Left hindlimb (tissue), 1 donor: ENCODE results near the gene MKKS.
A peak's percentile ranks its signal among the peaks of the same experiment; 100 is the strongest.

Experiments
- DNase-seq: peaks from one replicate; pipeline ENCODE4 v3.0.0-alpha.2; 2018

Gene MKKS

DNA sequence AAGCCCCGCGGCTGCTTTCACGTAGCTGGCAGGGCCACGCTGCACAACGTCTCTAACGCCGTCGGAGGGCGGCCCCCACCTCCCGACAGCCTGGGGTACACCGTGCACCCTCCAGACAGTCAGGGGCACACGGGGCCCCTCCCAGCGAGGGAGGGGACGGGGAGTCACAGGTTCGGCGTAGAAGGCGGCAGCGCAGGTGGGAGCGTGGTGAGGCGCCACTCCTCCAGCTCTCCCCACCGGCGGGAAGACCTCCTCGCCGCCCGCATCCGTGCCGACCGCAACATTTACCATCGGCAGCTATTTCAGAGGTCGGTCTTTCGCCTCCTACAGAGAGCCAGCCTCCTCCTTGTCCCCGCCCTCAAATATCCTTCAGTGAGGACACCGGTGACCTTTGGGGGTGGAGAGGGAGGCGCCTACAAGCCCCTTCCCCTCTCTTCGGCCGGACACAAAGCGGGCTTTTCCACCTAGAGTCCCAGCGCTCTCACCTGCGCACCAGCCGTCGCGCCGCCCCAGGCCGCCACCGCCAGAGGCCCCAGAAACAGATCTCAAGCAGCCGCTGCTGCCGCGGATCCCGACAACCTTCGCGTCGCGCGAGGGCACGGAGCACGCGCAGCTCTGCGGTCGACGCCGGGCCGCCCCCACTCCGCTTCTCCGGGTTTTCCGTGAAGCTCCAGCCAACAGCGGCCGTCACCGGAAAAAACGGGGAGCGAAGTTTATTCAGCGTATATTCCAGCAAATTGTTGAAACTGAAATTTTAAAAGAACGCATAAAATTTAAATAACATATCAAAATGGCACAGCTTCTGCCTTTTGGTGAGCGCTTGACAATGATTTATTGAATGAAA, at the start of gene MKKS:
Gene MKKS (minus strand): TSS at position 600 of the 844 bp plus-strand sequence. CDS start 20,708 bp downstream, outside the sequence.
- DNase-seq, result peak; percentile 93

DNA sequence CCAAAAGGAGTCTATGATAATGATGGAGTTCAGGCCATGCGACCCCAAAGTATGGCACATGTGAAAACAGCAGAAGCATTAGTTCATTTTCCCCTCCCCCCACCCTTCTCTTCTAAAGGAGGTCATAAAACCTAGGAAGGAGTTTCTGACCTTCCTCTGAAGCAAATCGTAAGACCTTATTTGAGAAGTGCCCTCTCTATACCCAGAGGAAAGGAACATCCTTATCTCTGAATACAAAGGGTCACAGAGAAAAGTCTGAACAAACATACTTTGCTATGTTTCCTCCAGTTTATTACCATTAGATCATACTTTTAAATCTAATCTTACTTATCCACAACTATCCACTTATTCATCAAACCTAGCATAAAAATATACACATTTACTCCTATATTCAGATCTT, 49.7 kb upstream of the MKKS start:
- no peak for DNase-seq

DNA sequence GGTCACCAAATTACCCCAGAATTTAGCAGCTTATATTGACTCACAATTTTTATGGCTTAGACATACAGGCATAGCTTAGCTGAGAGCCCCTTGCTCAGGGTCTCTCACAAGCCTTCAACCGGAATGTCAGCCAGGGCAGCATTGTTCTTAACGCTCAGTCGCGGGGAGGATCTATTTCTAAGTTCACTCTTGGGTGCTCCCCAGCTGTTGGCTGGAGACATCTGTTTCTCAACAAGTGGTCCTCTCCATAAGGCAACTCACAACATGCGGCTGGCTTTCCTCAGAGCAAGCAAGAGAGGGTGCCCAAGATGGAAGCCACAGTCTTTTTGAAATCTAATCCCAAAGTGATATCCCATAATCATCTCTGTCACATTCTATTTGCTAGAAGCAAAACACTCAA, 47.7 kb upstream of the MKKS start:
- no peak for DNase-seq

DNA sequence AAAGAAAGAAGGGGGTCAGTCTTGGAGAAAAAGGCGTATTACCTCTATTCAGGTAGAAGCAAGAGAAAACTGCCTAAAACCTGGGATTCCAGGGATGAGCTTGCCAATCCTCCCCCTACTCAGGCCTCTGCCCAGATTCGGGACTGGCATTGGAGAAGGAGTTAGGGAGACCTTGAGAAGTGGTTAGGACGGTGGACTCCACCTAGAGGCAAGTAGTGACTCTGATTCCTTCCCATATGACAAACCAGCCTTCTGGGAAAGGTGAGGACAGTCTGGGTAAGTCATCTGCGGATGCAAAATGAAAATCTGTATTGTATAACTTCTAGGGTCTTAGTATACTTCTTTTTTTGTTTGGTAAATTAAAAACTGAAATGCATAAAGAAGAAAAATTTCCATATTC, 44.9 kb upstream of the MKKS start:
- no peak for DNase-seq

DNA sequence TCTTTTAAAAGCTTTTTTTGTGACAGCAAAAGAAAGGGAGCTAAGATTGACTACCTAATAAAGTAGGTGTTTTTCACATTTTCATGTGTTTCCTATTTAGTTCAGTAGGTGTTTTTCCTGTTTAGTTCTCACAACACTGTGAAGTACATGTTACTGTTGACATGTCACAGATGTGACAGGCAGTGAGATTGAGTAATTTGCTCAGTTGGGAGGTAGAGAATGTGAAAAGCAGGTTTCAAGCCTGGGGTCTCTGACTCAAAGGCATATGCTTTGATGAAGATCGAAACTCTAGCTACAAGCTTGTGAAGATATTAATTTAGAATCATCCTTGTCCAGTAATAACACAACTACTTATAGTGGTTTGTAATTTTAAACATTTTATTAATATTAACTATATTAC, 44.2 kb upstream of the MKKS start:
- DNase-seq, result no peak

DNA sequence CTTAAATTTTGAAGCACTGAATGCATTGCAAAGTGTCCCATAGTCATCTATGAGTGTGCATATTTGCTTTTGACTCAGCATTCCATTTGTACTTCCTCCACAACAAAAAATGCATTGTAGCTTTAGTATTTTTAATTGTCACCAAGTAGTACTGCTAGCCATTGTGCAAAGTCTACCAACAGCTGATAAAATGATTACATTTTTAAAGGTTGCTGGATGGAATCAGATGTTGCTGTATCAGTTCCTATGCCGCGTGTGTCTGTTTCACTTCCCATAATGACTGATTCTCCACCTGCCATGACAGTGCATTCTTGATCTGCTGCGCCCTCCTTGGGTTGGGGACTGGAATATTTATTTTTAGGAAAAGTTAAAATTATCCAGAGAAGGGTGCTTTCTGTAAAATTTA, 42.3 kb upstream of the MKKS start:
- no peak for DNase-seq

DNA sequence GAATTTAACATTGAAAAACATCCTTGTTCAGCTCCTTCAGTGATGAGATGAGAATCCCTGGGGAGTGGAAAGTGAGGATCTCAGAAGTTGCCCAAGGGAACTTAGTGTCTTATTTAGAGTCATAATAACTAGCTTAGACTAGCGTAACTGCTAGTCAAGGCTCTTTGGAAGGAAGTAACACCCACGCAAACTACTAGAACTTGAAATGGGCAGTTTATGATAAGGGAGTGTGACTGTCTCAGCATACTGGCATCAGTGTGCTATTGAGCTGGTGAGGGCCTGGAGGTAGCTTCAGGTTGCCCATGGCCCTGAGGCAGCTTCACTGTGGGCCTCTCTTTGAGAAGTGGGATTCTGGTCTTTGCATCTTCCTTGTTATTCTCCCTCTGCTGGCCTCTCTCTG, 41.2 kb upstream of the MKKS start:
- DNase-seq, result no peak

DNA sequence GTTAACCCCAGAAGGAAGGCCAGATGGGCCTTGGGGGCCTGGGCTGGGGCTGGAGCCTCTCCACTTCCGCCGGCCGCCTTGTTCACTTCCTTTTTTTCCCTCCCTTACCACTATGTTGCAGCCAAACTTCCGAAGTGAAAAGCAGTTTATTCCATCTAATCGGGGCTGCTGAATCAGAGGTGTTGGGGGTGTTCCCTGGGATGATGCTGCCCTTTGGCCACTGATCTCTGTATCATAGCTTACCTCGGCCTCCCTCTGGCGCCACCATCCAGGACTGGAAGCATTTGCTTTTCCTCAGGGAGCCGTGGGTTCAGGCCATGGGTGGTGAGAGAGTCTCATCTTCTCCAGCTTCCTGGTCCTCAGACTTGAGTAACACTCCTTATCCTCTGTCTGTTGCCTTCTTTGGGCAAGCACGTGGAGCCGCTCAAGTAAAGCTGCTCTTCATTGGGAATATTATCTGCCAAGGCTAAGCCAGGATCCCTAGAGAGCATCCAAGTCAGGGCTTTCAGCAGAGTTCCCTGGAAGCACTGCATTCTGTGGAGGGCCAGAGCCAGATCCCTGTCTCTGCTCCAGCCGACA, 40.7 kb upstream of the MKKS start:
- DNase-seq, result no peak

DNA sequence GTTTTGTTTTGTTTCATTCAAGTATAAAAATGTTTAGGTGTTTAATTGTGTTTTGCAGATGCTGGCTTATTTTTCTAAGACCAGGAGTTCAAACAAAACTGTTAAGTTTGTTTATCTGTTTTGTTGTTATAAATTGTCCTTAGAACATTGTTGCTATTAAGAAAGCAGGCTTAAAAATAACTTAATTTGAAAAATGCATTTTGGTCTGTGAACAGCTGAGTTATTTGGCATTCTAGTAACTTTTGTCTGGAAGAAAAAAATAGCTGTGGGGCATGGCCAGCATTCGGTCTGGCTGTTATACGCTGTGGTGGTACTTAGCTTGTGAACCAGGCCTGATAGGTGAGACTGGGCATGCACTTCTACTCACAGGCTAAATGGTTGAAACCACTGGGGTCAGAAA, 38.8 kb upstream of the MKKS start:
- no peak for DNase-seq

DNA sequence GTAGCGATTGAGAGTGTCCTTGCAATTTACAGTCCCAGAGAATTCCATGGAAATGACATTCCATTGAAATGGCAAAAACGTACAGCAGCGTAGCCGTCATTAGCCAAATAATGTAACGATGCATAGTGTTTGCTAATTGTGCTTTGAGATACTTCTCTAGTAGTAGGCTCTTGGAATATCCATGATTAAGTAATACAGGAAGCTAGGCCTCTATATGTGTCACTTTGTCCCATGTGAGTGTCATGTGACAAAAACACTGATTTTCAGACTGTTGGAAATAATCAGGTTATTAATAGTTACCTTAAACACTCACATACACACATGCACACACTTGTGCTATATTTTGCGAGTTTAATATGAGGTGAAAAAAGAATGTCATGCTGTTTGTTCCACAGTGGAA, 36.3 kb upstream of the MKKS start:
- no peak for DNase-seq

DNA sequence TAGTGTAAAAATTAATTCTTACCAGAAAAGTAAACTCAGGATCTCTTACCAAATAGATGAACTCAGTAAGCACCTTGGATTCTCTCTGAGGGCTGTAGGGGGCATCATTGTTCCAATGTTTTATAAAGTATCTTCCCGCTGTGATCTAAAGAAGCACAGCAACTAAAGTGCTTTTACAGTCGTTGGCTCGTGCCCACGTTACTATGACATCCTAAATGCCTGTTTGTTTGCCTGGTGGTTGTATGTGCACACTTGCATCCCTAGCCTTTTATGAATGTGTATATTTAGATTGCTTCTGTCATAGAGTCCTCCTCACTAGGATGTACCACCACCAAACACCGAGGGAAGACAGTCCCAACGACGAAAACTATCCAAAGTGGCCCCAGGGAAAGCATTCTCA, 35.6 kb upstream of the MKKS start:
- peak; percentile 85 for DNase-seq

DNA sequence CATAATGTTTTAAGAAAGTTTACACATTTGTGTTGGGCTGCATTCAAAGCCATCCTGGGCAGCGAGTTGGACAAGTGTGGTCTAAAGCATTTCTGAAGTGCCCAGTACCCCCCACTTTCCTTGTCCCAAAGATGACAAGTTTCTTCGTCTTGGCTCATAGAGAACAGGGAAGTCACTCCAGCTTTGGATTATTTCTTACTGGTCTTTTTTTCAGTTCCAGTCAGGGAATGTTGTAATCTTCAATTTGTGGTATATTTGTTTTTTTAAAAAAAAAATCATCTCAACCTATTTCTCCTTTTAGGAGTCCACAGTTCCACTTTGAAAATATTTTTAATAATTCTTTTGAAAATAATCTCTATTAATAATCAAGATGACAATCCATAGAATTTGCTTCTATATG, 35.0 kb upstream of the MKKS start:
- no peak for DNase-seq

DNA sequence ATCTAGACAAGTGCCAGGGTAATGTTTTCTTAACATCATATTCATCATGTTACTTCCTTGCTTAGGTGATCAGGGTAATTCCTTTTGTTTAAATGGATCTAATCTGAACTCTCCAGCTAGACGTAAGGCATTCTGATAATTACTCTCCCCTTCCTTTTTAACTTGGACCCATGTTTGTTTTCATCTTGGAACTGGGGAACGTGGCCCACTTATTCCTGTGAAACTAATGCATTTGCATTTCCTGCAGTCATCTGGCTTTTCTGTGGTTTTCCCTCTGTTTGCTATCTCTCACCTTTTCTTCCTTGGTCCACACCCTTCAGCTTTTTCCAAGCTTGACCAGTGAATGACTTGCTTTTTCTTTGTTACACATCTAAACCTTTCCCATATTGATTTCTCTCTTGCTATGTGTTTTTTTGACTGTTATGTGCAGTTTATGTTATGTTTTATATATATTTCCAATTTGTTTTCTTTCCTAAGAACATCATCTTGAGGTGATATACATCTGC, 34.4 kb upstream of the MKKS start:
- no peak for DNase-seq

DNA sequence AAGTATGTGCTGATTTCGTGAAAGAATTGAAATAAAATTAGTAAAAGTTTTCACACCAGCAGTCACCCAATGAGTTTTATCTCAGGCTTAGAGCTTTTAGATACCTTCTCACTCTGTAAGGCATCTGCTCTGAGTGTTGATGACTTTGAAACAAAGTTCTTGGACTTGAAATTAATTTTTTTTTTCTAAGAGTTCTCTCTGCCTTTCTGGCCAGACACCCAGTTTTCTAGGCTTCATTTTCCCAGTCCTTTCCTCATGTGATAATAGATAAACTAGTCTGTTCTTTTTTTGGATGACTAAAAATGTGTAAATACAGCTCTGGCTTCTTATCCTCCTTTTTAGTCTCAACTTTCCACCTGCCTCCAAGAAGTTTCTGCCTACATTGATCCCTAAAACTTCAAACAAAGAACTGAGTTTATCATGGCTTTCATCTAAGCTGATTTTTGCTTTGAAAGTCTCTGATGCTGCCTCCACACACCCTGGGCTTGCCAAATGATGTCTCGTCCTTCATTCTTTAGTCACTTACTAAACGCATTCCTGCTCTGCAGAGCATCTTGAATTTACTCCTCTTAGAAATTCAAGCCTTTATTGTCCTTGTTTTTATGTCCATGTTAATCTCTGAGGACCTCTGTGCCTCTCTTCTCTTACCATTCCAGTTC, 33.8 kb upstream of the MKKS start:
- no peak for DNase-seq

DNA sequence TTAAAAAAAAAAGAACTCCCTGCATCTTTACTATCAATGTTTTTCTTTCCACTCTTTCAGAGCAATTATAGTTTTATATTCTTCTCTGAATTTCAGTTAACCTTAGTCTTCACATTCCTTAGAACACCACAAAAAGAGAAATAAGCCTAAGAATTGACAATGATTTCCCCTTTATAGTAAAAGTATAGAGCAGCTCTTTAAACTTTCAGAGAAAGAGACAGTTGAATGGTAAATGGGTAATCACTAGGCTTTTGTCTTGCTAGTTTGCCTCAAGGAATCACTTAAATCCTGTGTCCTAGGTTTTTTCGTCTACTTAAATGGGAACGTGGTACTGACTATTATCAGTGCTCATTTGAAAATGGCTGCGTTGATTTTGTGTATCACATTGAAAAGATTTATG, 32.8 kb upstream of the MKKS start:
- no peak for DNase-seq

DNA sequence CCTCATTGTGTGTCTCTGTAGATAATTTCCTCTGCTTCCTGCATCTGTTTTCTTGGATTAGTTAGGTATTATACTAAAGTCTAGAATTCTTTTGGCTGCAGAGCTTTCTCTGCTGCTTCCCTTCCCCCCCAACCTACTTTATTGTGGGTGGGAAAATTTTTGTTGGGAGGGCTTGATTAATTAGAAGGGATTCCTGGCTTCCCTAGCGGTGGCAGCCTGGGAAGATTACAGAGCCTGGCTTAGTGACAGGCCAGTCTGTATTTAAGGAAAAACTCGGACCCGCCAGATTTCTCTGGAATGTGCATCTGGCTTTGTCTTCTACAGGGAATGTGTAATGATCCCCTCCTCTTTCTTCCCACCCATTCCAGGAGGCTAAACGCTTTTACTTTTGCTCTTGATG, 32.3 kb upstream of the MKKS start:
- DNase-seq, result peak; percentile 76

DNA sequence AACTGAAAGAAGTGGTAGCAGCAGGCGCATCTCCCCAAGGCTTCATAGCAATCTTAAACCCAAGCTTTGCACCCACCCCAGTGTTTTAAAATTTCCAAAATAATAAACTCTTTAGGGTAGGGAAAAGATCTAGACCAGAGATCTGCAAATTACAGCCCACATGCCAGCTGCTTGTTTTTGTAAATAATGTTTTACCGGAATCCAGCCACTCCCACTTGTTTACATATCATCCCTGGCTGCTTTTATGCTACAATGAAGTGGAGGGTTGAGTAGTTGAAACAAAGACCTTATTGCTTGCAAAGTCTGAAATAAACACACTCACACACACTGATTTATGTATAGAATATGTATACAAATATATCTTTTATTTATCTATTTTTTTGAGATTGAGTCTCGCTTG, 31.1 kb upstream of the MKKS start:
- DNase-seq, result no peak

DNA sequence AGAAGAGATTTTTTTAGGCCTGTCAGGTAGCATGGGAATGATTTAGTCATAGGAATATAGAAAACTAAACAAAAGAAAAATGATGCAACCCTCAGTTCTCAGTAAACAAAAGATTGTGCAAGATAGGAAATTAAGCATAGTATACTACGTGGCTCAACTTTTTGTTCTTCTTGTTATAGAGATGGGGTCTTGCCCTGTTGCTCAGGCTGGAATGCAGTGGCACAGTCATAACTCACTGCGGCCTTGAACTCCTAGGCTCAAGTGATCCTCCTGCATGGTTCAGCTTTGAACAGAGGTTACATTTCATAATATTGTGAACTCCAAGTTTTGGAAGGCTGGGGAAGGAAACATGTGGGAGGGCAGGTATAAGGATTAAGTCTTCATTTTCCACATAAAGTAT, 29.6 kb upstream of the MKKS start:
- no peak for DNase-seq

DNA sequence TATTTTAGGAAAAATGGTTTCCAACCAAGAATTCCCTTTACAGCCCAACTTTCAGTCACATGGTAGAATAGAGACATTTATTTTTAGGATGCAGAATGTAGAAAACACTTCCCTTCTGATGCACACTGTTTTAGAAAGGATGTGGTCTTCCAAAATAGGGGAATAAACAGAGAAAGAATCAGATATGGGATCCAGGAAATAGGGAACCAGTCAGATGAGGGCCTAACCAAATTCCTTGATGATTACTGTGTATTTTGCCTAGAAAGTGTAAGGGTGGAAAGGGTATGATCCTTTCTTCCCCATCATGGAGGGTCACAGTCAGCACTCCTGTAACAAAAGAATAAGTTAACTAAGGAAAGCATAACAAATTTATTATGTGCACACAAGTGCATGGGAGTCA, 28.5 kb upstream of the MKKS start:
- no peak for DNase-seq

DNA sequence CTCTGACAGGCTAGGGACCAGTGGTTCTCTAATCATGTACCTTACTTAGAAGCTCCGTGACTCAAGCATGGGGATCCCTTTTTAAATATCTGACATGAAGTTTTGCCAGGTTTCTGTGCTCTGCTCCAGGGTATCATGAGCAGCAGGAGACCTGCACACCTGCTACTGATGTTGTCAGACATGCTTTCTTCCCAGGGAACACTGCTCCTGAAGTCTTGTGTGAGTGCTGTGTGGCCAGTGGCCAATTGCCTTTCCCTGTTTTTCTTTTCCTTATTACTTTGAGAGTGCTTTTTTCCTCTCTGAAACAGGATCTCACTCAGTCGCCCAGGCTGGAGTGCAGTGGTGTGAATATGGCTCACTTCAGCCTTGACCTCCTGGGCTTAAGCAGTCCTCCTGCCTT, 27.5 kb upstream of the MKKS start:
- no peak for DNase-seq

DNA sequence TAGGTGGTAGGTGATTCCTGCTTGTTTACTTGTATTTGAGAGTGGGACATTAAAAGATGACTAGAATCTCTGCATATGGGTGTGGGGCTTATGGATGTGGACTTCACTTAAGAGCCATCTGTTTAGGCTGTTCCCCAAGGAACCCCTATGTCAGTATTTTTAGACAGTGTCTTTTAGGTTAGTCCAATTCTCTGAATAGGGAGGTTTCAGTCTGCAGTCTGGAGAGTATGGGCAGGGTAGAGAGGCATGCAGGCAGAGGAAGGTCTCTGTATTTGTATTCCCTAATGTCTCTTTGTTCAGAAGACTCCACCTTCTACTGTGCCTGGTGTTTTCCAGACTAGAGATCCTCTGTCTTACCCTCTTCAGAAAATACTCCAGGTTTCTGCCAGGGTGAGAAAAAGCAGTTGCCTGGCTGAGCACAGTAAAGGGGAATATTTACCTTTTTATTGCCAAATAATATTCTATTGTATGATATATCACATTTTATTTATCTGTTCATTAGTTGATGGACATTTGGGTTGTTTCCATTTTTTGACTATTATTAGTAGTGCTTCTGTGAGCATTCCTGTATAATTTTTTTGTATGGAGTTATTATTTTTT, 20.2 kb upstream of the MKKS start:
- DNase-seq, result no peak

DNA sequence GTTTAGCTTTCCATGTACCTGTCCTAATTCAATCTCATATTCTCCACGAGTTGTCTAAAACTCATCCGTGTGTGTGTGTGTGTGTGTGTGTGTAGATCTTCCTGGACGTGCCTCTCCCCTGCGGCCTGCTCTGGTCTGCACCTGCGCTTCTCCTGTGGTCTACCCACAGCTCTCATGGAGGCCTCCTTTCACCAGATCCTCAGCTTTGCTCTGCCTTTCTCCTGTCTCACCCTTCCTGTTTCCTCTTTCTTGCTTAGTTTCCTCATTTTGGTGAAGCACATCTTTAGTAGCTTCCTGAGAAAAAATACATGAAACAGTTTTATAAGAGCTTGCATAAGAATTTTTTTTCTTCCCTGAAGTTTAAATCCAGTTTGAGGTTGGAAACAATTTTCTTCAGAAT, 19.2 kb upstream of the MKKS start:
- no peak for DNase-seq

DNA sequence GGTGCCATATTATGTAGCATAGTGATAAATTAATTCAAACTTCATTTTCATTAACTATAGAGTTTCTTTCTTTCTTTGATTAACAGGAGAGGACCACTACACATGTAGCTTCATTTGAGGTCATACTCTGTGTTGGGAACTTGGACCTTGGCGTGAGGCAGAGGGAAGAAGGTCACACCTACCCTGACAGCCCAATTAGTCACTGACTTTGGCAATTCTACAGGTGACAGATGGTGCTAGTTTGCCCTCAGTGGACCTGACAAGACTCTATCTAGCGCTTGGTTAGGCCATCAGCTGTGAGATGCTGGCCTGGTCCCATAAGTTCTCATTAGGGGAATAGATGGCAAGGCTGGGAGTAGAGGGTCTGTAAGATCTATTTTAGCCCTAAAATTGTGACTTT, 15.2 kb upstream of the MKKS start:
- no peak for DNase-seq
